Measurements from ENCODE around the gene FOXP4.

Gene FOXP4

GRCh38 chr6:41585605-41586004 is 39.4 kb downstream of the FOXP4 start:
- DNase-seq (ENCODE audit: low read depth), result no peak

- no peak for DNase-seq (ENCODE audit: low read depth)
Measured at GRCh38 chr6:41586252-41587007, 40.2 kb downstream of the FOXP4 start.

GRCh38 chr6:41587131-41587879 is 41.1 kb downstream of the FOXP4 start:
- DNase-seq (ENCODE audit: low read depth), result no peak

GRCh38 chr6:41588111-41588510 is 41.9 kb downstream of the FOXP4 start:
- no peak for DNase-seq (ENCODE audit: low read depth)

GRCh38 chr6:41589223-41589622 is 43.0 kb downstream of the FOXP4 start:
- DNase-seq (ENCODE audit: low read depth), result no peak

- DNase-seq (ENCODE audit: low read depth), result no peak
Measured at GRCh38 chr6:41589636-41590622, 43.7 kb downstream of the FOXP4 start.

- DNase-seq (ENCODE audit: low read depth), result no peak
Measured at GRCh38 chr6:41591122-41591521, 44.9 kb downstream of the FOXP4 start.

GRCh38 chr6:41591859-41592502 is 45.8 kb downstream of the FOXP4 start:
- no peak for DNase-seq (ENCODE audit: low read depth)

GRCh38 chr6:41593406-41593805 is 47.2 kb downstream of the FOXP4 start:
- DNase-seq (ENCODE audit: low read depth), result no peak

GRCh38 chr6:41593839-41594238 is 47.7 kb downstream of the FOXP4 start:
- DNase-seq (ENCODE audit: low read depth), result no peak

GRCh38 chr6:41594326-41594725 is 48.1 kb downstream of the FOXP4 start:
- no peak for DNase-seq (ENCODE audit: low read depth)

GRCh38 chr6:41594766-41595165 is 48.6 kb downstream of the FOXP4 start:
- DNase-seq (ENCODE audit: low read depth), result no peak

- DNase-seq (ENCODE audit: low read depth), result no peak
Measured at GRCh38 chr6:41595166-41595565, 49.0 kb downstream of the FOXP4 start.

GRCh38 chr6:41596096-41596685 is 50.0 kb downstream of the FOXP4 start:
- no peak for DNase-seq (ENCODE audit: low read depth)

- DNase-seq (ENCODE audit: low read depth), result no peak
Measured at GRCh38 chr6:41596807-41597206, 50.6 kb downstream of the FOXP4 start.

- no peak for DNase-seq (ENCODE audit: low read depth)
Measured at GRCh38 chr6:41597246-41598000, 51.2 kb downstream of the FOXP4 start.

- no peak for DNase-seq (ENCODE audit: low read depth)
Measured at GRCh38 chr6:41598670-41599014, 52.5 kb downstream of the FOXP4 start.

- no peak for DNase-seq (ENCODE audit: low read depth)
Measured at GRCh38 chr6:41599015-41599851, 53.1 kb downstream of the FOXP4 start.

- no peak for DNase-seq (ENCODE audit: low read depth)
Measured at GRCh38 chr6:41599852-41600445, 53.8 kb downstream of the FOXP4 start.
